ENCODE results near the gene SMYD3. TPM values are rescaled to one million over a fixed set of nuclear protein-coding genes. Genes with fewer than 3 reads are reported as not detected.

The SMYD3 gene
- total RNA-seq, 1 experiment from 2014 or later: 29.6 TPM

- no peak overlapping the region for H2AFZ ChIP-seq
- no peak overlapping the region for H3K27ac ChIP-seq
- no peak overlapping the region for H3K4me3 ChIP-seq
- no peaks in the 10 kb centered on the region for H3K27me3 ChIP-seq (ENCODE audit: insufficient read depth, low read depth)
- intact Hi-C loops (cut with micrococcal nuclease; ENCODE audit: unreplicated experiment): no loop called here
- no peak for DNase-seq
- no peaks in the 10 kb centered on the region for H3K9me3 ChIP-seq (ENCODE audit: insufficient read depth, low read depth)
- H3K79me2 ChIP-seq (ENCODE audit: low read depth): no peaks in the 10 kb centered on the region
- H3K4me1 ChIP-seq (replicated peaks; ENCODE audit: insufficient read depth): no peaks in the 10 kb centered on the region
- TF ChIP-seq EZH2 (IDR thresholded peaks at IDR 0.05; ENCODE audit: low read depth) (no peak), CTCF (conservative IDR thresholded peaks at IDR 0.05) (no peak)
- H3K36me3 ChIP-seq (ENCODE audit: low read depth): no peaks in the 10 kb centered on the region
- H3K4me2 ChIP-seq: no peak overlapping the region
- no peaks in the 10 kb centered on the region for H4K20me1 ChIP-seq (ENCODE audit: insufficient read depth)
- BruUV-seq (replicated peaks): no TSS peak
- no peaks in the 10 kb centered on the region for H3K9me2 ChIP-seq (ENCODE audit: insufficient read depth)
- ChIA-PET POLR2A (ENCODE audit: unreplicated experiment) (no interaction called here), CTCF (no interaction called here)
- no peaks in the 10 kb centered on the region for H3F3A ChIP-seq (ENCODE audit: insufficient read depth, low read depth)
Observed at GRCh38 chr1:246254854-246255253, 252.2 kb downstream of the SMYD3 start.

GRCh38 chr1:246246430-246246829, 260.6 kb downstream of the SMYD3 start:
- Histone ChIP-seq H3K9me3 (ENCODE audit: insufficient read depth, low read depth) (no peaks in the 10 kb centered on the region), H3K4me3 (no peak overlapping the region), H3K27ac (no peak overlapping the region), H3K4me1 (replicated peaks; ENCODE audit: insufficient read depth) (no peaks in the 10 kb centered on the region), H3F3A (ENCODE audit: insufficient read depth, low read depth) (no peaks in the 10 kb centered on the region), H4K20me1 (ENCODE audit: insufficient read depth) (no peaks in the 10 kb centered on the region), H3K79me2 (ENCODE audit: low read depth) (no peaks in the 10 kb centered on the region), H2AFZ (no peak overlapping the region), H3K36me3 (ENCODE audit: low read depth) (no peaks in the 10 kb centered on the region), H3K9me2 (ENCODE audit: insufficient read depth) (no peaks in the 10 kb centered on the region), H3K4me2 (no peak overlapping the region), H3K27me3 (ENCODE audit: insufficient read depth, low read depth) (no peaks in the 10 kb centered on the region)
- BruUV-seq (replicated peaks): no TSS peak
- intact Hi-C loops (cut with micrococcal nuclease; ENCODE audit: unreplicated experiment): no loop called here
- DNase-seq: no peak
- no peak; the same call in 1 of the 2 replicates for TF ChIP-seq CTCF (conservative IDR thresholded peaks at IDR 0.05)
- no peak for TF ChIP-seq EZH2 (IDR thresholded peaks at IDR 0.05; ENCODE audit: low read depth)
- ChIA-PET POLR2A (ENCODE audit: unreplicated experiment) (no interaction called here), CTCF (no interaction called here)

- Histone ChIP-seq H3K27ac (no peak overlapping the region), H3K36me3 (ENCODE audit: low read depth) (no peaks in the 10 kb centered on the region), H3K9me2 (ENCODE audit: insufficient read depth) (no peaks in the 10 kb centered on the region), H3K79me2 (ENCODE audit: low read depth) (no peaks in the 10 kb centered on the region), H3K4me2 (no peak overlapping the region), H3K27me3 (ENCODE audit: insufficient read depth, low read depth) (no peaks in the 10 kb centered on the region), H4K20me1 (ENCODE audit: insufficient read depth) (no peaks in the 10 kb centered on the region), H3K4me3 (no peak overlapping the region), H3F3A (ENCODE audit: insufficient read depth, low read depth) (no peaks in the 10 kb centered on the region), H3K4me1 (replicated peaks; ENCODE audit: insufficient read depth) (no peaks in the 10 kb centered on the region), H2AFZ (no peak overlapping the region), H3K9me3 (ENCODE audit: insufficient read depth, low read depth) (no peaks in the 10 kb centered on the region)
- no TSS peak for BruUV-seq (replicated peaks)
- POLR2A ChIA-PET (ENCODE audit: unreplicated experiment): no interaction called here
- CTCF ChIA-PET: no interaction called here
- intact Hi-C loops (cut with micrococcal nuclease; ENCODE audit: unreplicated experiment): no loop called here
- TF ChIP-seq EZH2 (IDR thresholded peaks at IDR 0.05; ENCODE audit: low read depth) (no peak), CTCF (conservative IDR thresholded peaks at IDR 0.05) (no peak)
- no peak for DNase-seq
Observed at GRCh38 chr1:246245541-246245940, 261.5 kb downstream of the SMYD3 start.
